Colonic mucosa (tissue), 4 donors: ENCODE measurements around the gene FAM240A. TPM values are rescaled to one million over a fixed set of nuclear protein-coding genes. Genes with fewer than 3 reads are reported as not detected.

Source experiments
- DNase-seq: peaks from one replicate; pipeline ENCODE4 v3.0.0-alpha.2; 2020
- H3K27ac ChIP-seq: fragments of 200-600 bp; one replicate; pipeline ENCODE4 v1.8.0; 2021
- H3K27me3 ChIP-seq: fragments of 200-600 bp; one replicate; pipeline ENCODE4 v1.8.0; 2021
- H3K36me3 ChIP-seq: fragments of 200-600 bp; one replicate; pipeline ENCODE4 v1.8.0; 2021
- H3K4me1 ChIP-seq: fragments of 200-600 bp; one replicate; pipeline ENCODE4 v1.8.0; 2021; ENCODE audit warnings: mild to moderate bottlenecking
- H3K4me3 ChIP-seq: fragments of 200-600 bp; one replicate; pipeline ENCODE4 v1.8.0; 2021
- H3K9ac ChIP-seq, 2 donors: one replicate each; pipeline ENCODE4 v1.7.0; 2013; ENCODE audit warnings: control low read depth in 2 of 2, low read depth in 2 of 2, low read length in 2 of 2
- H3K9me3 ChIP-seq: fragments of 200-600 bp; one replicate; pipeline ENCODE4 v1.8.0; 2021
- CTCF ChIP-seq: fragments of 200-600 bp; IDR thresholded peaks from one replicate; pipeline ENCODE4 v1.8.0; 2022; ENCODE audit warnings: antibody characterized with exemption, mild to moderate bottlenecking
- intact Hi-C: fragments of 100-400 bp; cut with DNase I; formaldehyde crosslinking; loops from one replicate; pipeline ENCODE4 v1.14.1; 2022
- total RNA-seq, 2 donors: library from RNA; stranded (reverse); fragmentation: NEBNext Ultra II Directional in 1 of 2; extraction: Animal tissue kit (Norgen Biotek cat#: 25700) in 1 of 2; gene quantifications; one replicate each; pipeline ENCODE4 v1.2.1, GENCODE V29; 2021
- donor health status: healthy.
- donor health status: DM: no; HTN: no; CAD: no.
- donor health status: DM: no; HTN: no; CAD: no.

The FAM240A gene
- total RNA-seq, 2 donors from 2014 or later = not detected

DNA sequence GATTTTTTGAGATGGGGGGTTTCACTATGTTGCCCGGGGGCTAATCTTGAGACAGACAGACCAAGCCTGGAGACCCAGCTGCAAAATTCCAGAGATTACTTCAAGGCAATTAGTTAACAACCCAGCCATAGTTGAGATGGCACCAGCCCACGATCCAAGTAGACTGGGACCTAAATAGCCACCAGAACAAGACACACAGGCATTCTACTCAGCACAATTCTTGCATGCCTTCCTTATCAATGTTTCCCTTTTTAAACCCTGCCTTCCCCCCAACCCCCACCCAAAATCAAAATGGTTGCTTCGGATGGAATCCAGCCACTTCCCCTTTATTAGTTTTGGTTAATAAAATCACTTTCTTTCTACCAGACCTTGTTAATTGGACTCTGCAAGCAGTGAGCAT is 28.6 kb downstream of the FAM240A start:
- intact Hi-C loops = no loop called here
- no peaks in the 10 kb centered on the region for H3K36me3 ChIP-seq
- H3K4me1 ChIP-seq = no peaks in the 10 kb centered on the region
- DNase-seq = no peak
- TF ChIP-seq CTCF = no peak
- H3K27ac ChIP-seq = no peak overlapping the region
- no peaks in the 10 kb centered on the region for H3K9me3 ChIP-seq
- H3K4me3 ChIP-seq = no peak overlapping the region
- no peaks in the 10 kb centered on the region for H3K27me3 ChIP-seq
- H3K9ac ChIP-seq = no peak overlapping the region

DNA sequence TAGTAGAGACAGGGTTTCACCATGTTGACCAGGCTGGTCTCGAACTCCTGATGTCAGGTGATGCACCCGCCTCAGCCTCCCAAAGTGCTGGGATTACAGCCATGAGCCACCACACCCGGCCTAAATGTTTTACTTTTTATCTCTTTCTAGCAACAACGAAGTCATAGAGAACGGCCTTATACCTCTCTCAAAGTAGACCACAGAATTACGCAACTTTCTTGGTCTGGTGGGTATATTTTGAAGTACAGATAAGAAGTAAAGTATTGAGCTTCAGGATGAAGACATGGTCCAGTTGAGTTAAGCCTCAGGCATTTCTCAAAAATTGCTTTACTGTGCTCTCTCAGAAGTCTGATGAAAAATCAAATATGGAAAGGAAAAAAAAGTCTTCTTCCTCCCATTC is 30.6 kb downstream of the FAM240A start:
- no peaks in the 10 kb centered on the region for H3K4me1 ChIP-seq
- no peaks in the 10 kb centered on the region for H3K36me3 ChIP-seq
- no peaks in the 10 kb centered on the region for H3K27me3 ChIP-seq
- no peak for TF ChIP-seq CTCF
- H3K4me3 ChIP-seq = no peak overlapping the region
- no peak overlapping the region for H3K9ac ChIP-seq
- DNase-seq = no peak
- no peaks in the 10 kb centered on the region for H3K9me3 ChIP-seq
- intact Hi-C loops = no loop called here
- H3K27ac ChIP-seq = no peak overlapping the region

GRCh38 chr3:46643701-46644100 is 31.4 kb downstream of the FAM240A start:
- H3K27ac ChIP-seq = no peak overlapping the region
- H3K9ac ChIP-seq = no peak overlapping the region
- H3K4me3 ChIP-seq = no peak overlapping the region
- no peak for DNase-seq
- intact Hi-C loops = no loop called here
- no peak for TF ChIP-seq CTCF
- H3K27me3 ChIP-seq = no peaks in the 10 kb centered on the region
- no peaks in the 10 kb centered on the region for H3K36me3 ChIP-seq
- H3K9me3 ChIP-seq = no peaks in the 10 kb centered on the region
- H3K4me1 ChIP-seq = no peaks in the 10 kb centered on the region

GRCh38 chr3:46646700-46647099 is 34.4 kb downstream of the FAM240A start:
- no peaks in the 10 kb centered on the region for H3K4me1 ChIP-seq
- no peak overlapping the region for H3K4me3 ChIP-seq
- no peak overlapping the region for H3K9ac ChIP-seq
- no peak overlapping the region for H3K27ac ChIP-seq
- H3K27me3 ChIP-seq = no peaks in the 10 kb centered on the region
- H3K9me3 ChIP-seq = no peaks in the 10 kb centered on the region
- DNase-seq = no peak
- intact Hi-C loops = no loop called here
- no peak for TF ChIP-seq CTCF
- H3K36me3 ChIP-seq = no peaks in the 10 kb centered on the region

- Histone ChIP-seq H3K36me3 (no peaks in the 10 kb centered on the region), H3K4me1 (no peaks in the 10 kb centered on the region), H3K9ac (no peak overlapping the region), H3K27ac (no peak overlapping the region), H3K9me3 (no peaks in the 10 kb centered on the region), H3K4me3 (no peak overlapping the region), H3K27me3 (no peaks in the 10 kb centered on the region)
- intact Hi-C loops = no loop called here
- DNase-seq = no peak
- TF ChIP-seq CTCF = no peak
These were observed 35.8 kb downstream of the FAM240A start for GRCh38 chr3:46648096-46648495.

DNA sequence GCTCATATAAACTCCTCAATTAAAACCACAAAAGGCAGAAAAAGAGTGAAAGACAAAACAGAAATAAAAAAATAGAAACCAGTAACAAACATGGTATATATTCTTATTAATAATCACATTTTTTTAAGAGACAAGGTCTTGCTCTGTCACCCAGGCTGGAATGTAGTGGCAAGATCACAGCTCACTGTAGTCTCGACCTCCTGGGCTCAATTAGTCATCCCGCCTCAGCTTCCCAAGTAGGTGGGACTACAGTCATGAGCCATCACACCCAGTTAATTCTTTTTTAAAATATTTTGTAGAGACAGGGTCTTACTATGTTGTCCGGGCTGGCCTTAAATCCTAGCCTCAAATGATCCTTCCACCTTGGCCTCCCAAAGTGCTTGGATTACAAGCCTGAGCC is 37.1 kb downstream of the FAM240A start:
- DNase-seq = no peak
- H3K4me1 ChIP-seq = no peaks in the 10 kb centered on the region
- intact Hi-C loops = no loop called here

More for the DNA sequence above, 37.1 kb downstream of the FAM240A start:
- Histone ChIP-seq H3K4me3 (no peak overlapping the region), H3K36me3 (no peaks in the 10 kb centered on the region), H3K9me3 (no peaks in the 10 kb centered on the region), H3K27ac (no peak overlapping the region), H3K9ac (no peak overlapping the region), H3K27me3 (no peaks in the 10 kb centered on the region)
- TF ChIP-seq CTCF = no peak
